Gastrocnemius medialis (tissue), 4 donors: Measurements from ENCODE around the gene ZNF500. TPM values are rescaled to one million over a fixed set of nuclear protein-coding genes. Genes with fewer than 3 reads are reported as not detected.

Source experiments
- ATAC-seq, 2 donors: fragments of 150-250 bp; one replicate each; pipeline ENCODE4 v1.9.1; 2016
- DNase-seq, 2 donors: peaks; one replicate each; pipeline ENCODE4 v3.0.0-alpha.2; 2019
- H3K27ac ChIP-seq, 4 donors: fragments of 200-600 bp; sonication (generic); 1 replicate in 1 of 4; 2 replicates in 3 of 4; pipeline ENCODE4 v1.5.1; 2016 to 2018; ENCODE audit warnings: mild to moderate bottlenecking in 2 of 4, moderate library complexity in 1 of 4
- H3K27me3 ChIP-seq, 3 donors: fragments of 200-600 bp; sonication (generic) in 2 of 3; 1 replicate in 1 of 3; 2 replicates in 2 of 3; pipeline versions ENCODE4 v1.5.1 to v1.6.0; 2016 to 2019; ENCODE audit warnings: mild to moderate bottlenecking in 1 of 3, moderate library complexity in 1 of 3
- H3K36me3 ChIP-seq, 2 donors: fragments of 200-600 bp; sonication (generic) in 1 of 2; one replicate each; pipeline ENCODE4 v1.5.1; 2017 to 2018
- H3K4me1 ChIP-seq, 2 donors: fragments of 200-600 bp; sonication (generic) in 1 of 2; one replicate each; pipeline ENCODE4 v1.5.1; 2016 to 2017; ENCODE audit warnings: mild to moderate bottlenecking in 2 of 2
- H3K4me3 ChIP-seq, 4 donors: fragments of 200-600 bp; sonication (generic) in 3 of 4; 1 replicate in 1 of 4; 2 replicates in 3 of 4; pipeline ENCODE4 v1.5.1; 2016 to 2019; ENCODE audit warnings: mild to moderate bottlenecking in 2 of 4
- H3K9me3 ChIP-seq, 3 donors: fragments of 200-600 bp; sonication (generic) in 2 of 3; 1 replicate in 1 of 3; 2 replicates in 2 of 3; pipeline ENCODE4 v1.5.1; 2016 to 2019
- POLR2A ChIP-seq, 2 donors: fragments of 450-650 bp; IDR thresholded peaks; one replicate each; pipeline ENCODE4 v1.6.1; 2017; ENCODE audit warnings: antibody characterized with exemption in 2 of 2, mild to moderate bottlenecking in 2 of 2, moderate library complexity in 2 of 2
- in situ Hi-C, 4 donors: fragments of 200-750 bp; cut with MboI; loops; one replicate each; pipeline versions ENCODE4 v1.15.0 to v1.8.0; 2017; ENCODE audit warnings: low sequenced_read_pairs in 4 of 4
- intact Hi-C: fragments of 100-400 bp; cut with DNase I; formaldehyde crosslinking; loops from one replicate; pipeline ENCODE4 v1.15.1; 2023; ENCODE audit warnings: low total_unique reads
- total RNA-seq, 4 donors: library from RNA; depleted of rRNA; stranded (reverse); fragments of >200 nt; gene quantifications; one replicate each; pipeline versions ENCODE4 v1.1.0 to v1.2.3, GENCODE V29; 2016
- TF ChIP-seq, protein P1 (sequence below), 5 experiments: fragments of 450-650 bp in 3 of 5; fragments of 200-600 bp in 2 of 5; sonication (generic) in 2 of 5; IDR thresholded peaks in 4 of 5; conservative IDR thresholded peaks in 1 of 5; 1 replicate in 4 of 5; 2 replicates in 1 of 5; pipeline ENCODE4 v1.5.1; 2016 to 2019; ENCODE audit warnings: antibody characterized with exemption in 5 of 5, mild to moderate bottlenecking in 3 of 5, moderate library complexity in 3 of 5

The ZNF500 gene
- total RNA-seq, 4 donors from 2014 or later = 6.3 to 7.3 (median 6.9) TPM

DNA sequence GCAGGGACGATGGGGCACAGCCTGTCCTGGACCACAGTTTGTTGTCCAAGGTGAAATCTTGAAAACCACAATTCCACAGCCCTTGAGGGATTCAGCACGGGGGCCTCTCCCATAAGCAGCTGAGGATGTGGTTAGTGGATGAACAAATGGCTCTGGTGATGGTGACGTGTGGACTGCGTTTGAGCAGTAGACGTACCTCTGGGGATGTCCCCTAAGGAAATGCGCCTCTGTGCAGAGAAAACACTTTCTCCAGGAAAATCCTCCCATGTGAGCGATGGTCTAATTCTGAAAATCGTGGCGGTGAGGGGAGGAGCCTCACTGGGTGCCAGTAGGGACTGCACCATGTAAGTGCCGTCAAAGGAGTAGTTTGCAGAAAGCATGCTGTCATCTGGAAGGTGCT lies 23.9 kb upstream of the ZNF500 start:
- in situ Hi-C loops = no loop called here
- intact Hi-C loops = no loop called here
- H3K27ac ChIP-seq = no peak overlapping the region
- H3K27me3 ChIP-seq = no peaks in the 10 kb centered on the region
- DNase-seq = no peak
- no peaks in the 10 kb centered on the region for H3K4me1 ChIP-seq
- H3K4me3 ChIP-seq = no peak overlapping the region
- no peaks in the 10 kb centered on the region for H3K36me3 ChIP-seq
- no peak for ATAC-seq
- H3K9me3 ChIP-seq = no peaks in the 10 kb centered on the region
- no peak for TF ChIP-seq POLR2A (IDR thresholded peaks at IDR 0.05)
- TF ChIP-seq, protein P1, sequence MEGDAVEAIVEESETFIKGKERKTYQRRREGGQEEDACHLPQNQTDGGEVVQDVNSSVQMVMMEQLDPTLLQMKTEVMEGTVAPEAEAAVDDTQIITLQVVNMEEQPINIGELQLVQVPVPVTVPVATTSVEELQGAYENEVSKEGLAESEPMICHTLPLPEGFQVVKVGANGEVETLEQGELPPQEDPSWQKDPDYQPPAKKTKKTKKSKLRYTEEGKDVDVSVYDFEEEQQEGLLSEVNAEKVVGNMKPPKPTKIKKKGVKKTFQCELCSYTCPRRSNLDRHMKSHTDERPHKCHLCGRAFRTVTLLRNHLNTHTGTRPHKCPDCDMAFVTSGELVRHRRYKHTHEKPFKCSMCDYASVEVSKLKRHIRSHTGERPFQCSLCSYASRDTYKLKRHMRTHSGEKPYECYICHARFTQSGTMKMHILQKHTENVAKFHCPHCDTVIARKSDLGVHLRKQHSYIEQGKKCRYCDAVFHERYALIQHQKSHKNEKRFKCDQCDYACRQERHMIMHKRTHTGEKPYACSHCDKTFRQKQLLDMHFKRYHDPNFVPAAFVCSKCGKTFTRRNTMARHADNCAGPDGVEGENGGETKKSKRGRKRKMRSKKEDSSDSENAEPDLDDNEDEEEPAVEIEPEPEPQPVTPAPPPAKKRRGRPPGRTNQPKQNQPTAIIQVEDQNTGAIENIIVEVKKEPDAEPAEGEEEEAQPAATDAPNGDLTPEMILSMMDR (IDR thresholded peaks at IDR 0.05 in 4 of 5, conservative IDR thresholded peaks at IDR 0.05 in 1 of 5) = no peak

DNA sequence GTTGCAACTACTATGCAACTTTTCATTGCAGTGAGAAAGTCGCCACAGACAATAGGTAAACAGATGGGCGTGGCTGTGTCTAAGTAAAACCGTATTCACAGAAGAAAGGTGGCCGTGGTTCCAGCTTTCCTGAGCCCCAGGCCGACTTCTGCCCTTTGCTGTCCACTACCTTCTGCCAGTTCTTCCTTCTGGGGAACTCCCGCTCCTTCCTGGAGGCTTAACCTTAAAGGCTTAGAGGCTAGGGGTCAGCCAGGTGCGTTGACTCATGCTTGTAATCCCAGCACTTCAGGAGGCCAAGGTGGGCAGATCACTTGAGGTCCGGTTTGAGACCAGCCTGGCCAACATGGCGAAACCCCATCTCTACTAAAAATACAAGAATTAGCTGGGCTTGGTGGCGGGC lies 23.3 kb upstream of the ZNF500 start:
- intact Hi-C loops (no loop called here), in situ Hi-C loops (no loop called here)
- ATAC-seq = no peak
- no peak for TF ChIP-seq POLR2A (IDR thresholded peaks at IDR 0.05)
- TF ChIP-seq, protein P1 (IDR thresholded peaks at IDR 0.05 in 4 of 5, conservative IDR thresholded peaks at IDR 0.05 in 1 of 5) = no peak
- no peaks in the 10 kb centered on the region for H3K9me3 ChIP-seq
- no peaks in the 10 kb centered on the region for H3K4me1 ChIP-seq
- H3K27me3 ChIP-seq = no peaks in the 10 kb centered on the region
- no peaks in the 10 kb centered on the region for H3K36me3 ChIP-seq
- H3K27ac ChIP-seq = no peak overlapping the region
- DNase-seq = no peak
- H3K4me3 ChIP-seq = no peak overlapping the region

DNA sequence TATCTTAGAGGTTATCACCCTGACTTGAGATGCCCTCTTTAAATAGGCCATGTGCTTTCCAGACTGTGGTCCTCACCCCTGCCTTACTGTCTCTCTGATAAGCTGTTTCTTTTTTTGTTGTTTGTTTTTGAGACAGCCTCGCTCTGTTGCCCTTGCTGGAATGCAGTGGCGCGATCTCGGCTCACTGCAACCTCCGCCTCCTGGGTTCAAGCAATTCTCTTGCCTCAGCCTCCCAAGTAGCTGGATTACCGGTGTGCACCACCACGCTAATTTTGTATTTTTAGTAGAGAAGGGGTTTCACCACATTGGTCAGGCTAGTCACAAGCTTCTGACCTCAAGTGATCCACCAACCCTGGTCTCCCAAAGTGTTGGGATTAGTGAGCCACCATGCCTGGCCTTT lies 21.9 kb upstream of the ZNF500 start:
- no peaks in the 10 kb centered on the region for H3K9me3 ChIP-seq
- no peaks in the 10 kb centered on the region for H3K27me3 ChIP-seq
- DNase-seq = no peak
- no peak overlapping the region for H3K27ac ChIP-seq
- H3K4me3 ChIP-seq = no peak overlapping the region
- H3K4me1 ChIP-seq = no peaks in the 10 kb centered on the region
- in situ Hi-C loops = no loop called here
- intact Hi-C loops = no loop called here
- ATAC-seq = no peak
- TF ChIP-seq, protein P1 (IDR thresholded peaks at IDR 0.05 in 4 of 5, conservative IDR thresholded peaks at IDR 0.05 in 1 of 5) = no peak
- TF ChIP-seq POLR2A (IDR thresholded peaks at IDR 0.05) = no peak
- H3K36me3 ChIP-seq = no peaks in the 10 kb centered on the region

DNA sequence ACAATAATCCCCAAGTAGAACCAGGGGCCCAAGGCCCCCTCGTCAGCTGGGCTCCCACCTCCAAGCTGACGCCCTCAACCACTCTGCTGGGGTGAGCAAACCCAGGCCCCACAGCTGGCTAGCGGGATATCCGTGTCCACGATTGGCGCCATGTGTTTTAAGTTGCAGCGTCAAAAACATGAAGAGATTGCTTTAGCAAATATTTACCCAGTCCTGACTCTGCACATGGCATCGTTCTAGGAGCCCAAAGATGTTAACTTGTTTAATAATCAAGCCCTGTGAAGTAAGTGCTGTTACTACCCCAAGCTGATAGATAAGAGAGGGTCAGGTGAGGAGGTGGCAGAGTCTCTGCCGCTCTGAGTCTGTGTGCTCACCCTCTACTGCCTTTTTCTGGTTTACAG lies 21.5 kb upstream of the ZNF500 start:
- H3K27me3 ChIP-seq = no peaks in the 10 kb centered on the region
- no peak for ATAC-seq
- no peaks in the 10 kb centered on the region for H3K9me3 ChIP-seq

More for the DNA sequence above, 21.5 kb upstream of the ZNF500 start:
- no peaks in the 10 kb centered on the region for H3K4me1 ChIP-seq
- H3K4me3 ChIP-seq = no peak overlapping the region
- DNase-seq = no peak
- in situ Hi-C loops = no loop called here
- TF ChIP-seq, protein P1 (IDR thresholded peaks at IDR 0.05 in 4 of 5, conservative IDR thresholded peaks at IDR 0.05 in 1 of 5) = no peak
- TF ChIP-seq POLR2A (IDR thresholded peaks at IDR 0.05) = no peak
- H3K27ac ChIP-seq = no peak overlapping the region
- intact Hi-C loops = no loop called here
- no peaks in the 10 kb centered on the region for H3K36me3 ChIP-seq
